CD8-positive, alpha-beta memory T cell (primary cell): ENCODE data around the gene KLHL26. TPM values are rescaled to one million over a fixed set of nuclear protein-coding genes. Genes with fewer than 3 reads are reported as not detected.
"Not testable (repeated sequence)": the region's sequence is repeated elsewhere in the genome, so short reads cannot be mapped to it uniquely, and the experiment has no call there.

Experiments used
- CTCF ChIA-PET: fragments of 350-600 bp; sonication (Branson Sonifier 250); formaldehyde crosslinking; loops from one replicate; lab custom pipeline; 2021; ENCODE audit warnings: antibody characterized with exemption; lab: Charles Lee
- POLR2A ChIA-PET: fragments of 350-600 bp; sonication (Branson Sonifier 250); formaldehyde crosslinking; loops from one replicate; lab custom pipeline; 2021; ENCODE audit warnings: antibody characterized with exemption; lab: Charles Lee
- DNase-seq, 5 donors: peaks; one replicate each; pipeline versions ENCODE4 v3.0.0 to v3.0.0-alpha.2; 2020 to 2022; ENCODE audit warnings: mixed read lengths in 1 of 5
- H3K27ac ChIP-seq: one replicate; pipeline ENCODE4 v1.7.0; 2013; ENCODE audit warnings: low read depth, mild to moderate bottlenecking, low read length, moderate library complexity
- H3K27me3 ChIP-seq: 2 replicates; pipeline ENCODE4 v1.7.0; 2013; ENCODE audit warnings: low read length, mild to moderate bottlenecking; ENCODE audit not compliant: insufficient read depth, poor library complexity, severe bottlenecking
- H3K36me3 ChIP-seq: 2 replicates; pipeline ENCODE4 v1.7.0; 2013; ENCODE audit warnings: mild to moderate bottlenecking, low read length, moderate library complexity; ENCODE audit not compliant: insufficient read depth
- H3K4me1 ChIP-seq: 2 replicates; pipeline ENCODE4 v1.7.0; 2013; ENCODE audit warnings: mild to moderate bottlenecking, low read length, moderate library complexity; ENCODE audit not compliant: insufficient read depth
- H3K4me3 ChIP-seq: 2 replicates; pipeline ENCODE4 v1.7.0; 2013; ENCODE audit warnings: mild to moderate bottlenecking, low read length
- H3K9me3 ChIP-seq: 2 replicates; pipeline ENCODE4 v1.7.0; 2013; ENCODE audit warnings: mild to moderate bottlenecking, low read length
- H3K27ac Mint-ChIP-seq, 8 donors: one replicate each; pipeline ENCODE4 v1.8.0; 2020 to 2021; ENCODE audit warnings: mixed read lengths in 8 of 8, mild to moderate bottlenecking in 6 of 8, inconsistent platforms in 3 of 8, moderate library complexity in 3 of 8
- H3K27me3 Mint-ChIP-seq, 2 donors: one replicate each; pipeline ENCODE4 v1.8.0; 2020 to 2021; ENCODE audit warnings: mixed read lengths in 2 of 2, mild to moderate bottlenecking in 1 of 2, moderate library complexity in 1 of 2
- H3K36me3 Mint-ChIP-seq, 3 donors: one replicate each; pipeline ENCODE4 v1.8.0; 2020 to 2021; ENCODE audit warnings: mixed read lengths in 3 of 3, inconsistent platforms in 1 of 3, mild to moderate bottlenecking in 1 of 3
- H3K4me1 Mint-ChIP-seq, 3 donors: one replicate each; pipeline ENCODE4 v1.8.0; 2020 to 2021; ENCODE audit warnings: mixed read lengths in 3 of 3, inconsistent platforms in 1 of 3, mild to moderate bottlenecking in 1 of 3
- H3K4me3 Mint-ChIP-seq, 7 donors: one replicate each; pipeline ENCODE4 v1.8.0; 2020 to 2021; ENCODE audit warnings: mixed read lengths in 7 of 7, mild to moderate bottlenecking in 6 of 7, moderate library complexity in 4 of 7, inconsistent platforms in 2 of 7
- H3K9me3 Mint-ChIP-seq, 5 donors: one replicate each; pipeline ENCODE4 v1.8.0; 2020 to 2022; ENCODE audit warnings: mixed read lengths in 5 of 5, mild to moderate bottlenecking in 3 of 5, moderate library complexity in 2 of 5, inconsistent platforms in 1 of 5
- polyA plus RNA-seq: library from polyadenylated mRNA; unstranded; fragments of 300-500 nt; fragmentation: Illumina TruSeq; gene quantifications from one replicate; pipeline ENCODE4 v1.2.3, GENCODE V29; 2021
- total RNA-seq, 2 experiments: library from RNA; stranded (reverse); gene quantifications; one replicate each; pipeline ENCODE4 v1.2.3, GENCODE V29; 2021

Gene KLHL26
- total and polyA plus RNA-seq, 3 experiments from 2014 or later, result 5.1 to 12.8 (median 12.4) TPM

DNA sequence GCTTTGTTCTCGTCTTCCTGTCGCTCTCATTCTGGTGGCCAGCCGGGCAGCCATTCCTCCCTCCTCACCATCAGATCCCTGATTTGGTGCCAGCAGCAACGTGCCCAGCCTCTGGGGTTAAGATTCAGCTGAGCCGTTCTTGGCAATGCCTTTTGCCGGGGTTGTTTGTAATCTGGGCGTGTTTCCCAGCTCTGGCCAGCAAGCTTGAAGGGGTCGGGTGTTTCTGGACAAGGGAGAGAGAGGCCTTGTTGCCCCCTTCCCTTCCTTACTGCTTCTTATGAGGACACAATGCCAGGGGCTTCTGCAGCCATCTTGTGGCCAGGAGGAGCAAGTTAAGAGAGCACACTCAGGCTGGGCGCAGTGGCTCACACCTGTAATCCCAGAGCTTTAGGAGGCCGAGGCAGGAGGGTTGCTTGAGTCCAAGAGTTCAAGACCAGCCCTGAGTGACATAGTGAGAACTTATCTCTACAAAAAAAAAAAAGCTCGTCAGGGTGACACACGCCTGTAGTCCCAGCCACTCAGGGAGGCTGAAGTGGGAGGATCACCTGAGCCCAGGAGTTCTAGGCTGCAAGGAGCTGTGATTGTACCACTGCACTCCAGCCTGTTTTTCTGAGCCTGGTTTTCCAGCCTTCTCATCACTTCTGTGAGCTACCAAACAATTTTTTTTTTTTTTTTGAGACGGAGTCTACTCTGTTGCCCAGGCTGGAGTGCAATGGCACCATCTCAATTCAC is 35.9 kb downstream of the KLHL26 start:
- POLR2A ChIA-PET, result interaction anchor here (0.6 kb wide), 1 partner anchor 133 kb away, joined by 3 read pairs; no protein-coding TSS in a partner anchor

DNA sequence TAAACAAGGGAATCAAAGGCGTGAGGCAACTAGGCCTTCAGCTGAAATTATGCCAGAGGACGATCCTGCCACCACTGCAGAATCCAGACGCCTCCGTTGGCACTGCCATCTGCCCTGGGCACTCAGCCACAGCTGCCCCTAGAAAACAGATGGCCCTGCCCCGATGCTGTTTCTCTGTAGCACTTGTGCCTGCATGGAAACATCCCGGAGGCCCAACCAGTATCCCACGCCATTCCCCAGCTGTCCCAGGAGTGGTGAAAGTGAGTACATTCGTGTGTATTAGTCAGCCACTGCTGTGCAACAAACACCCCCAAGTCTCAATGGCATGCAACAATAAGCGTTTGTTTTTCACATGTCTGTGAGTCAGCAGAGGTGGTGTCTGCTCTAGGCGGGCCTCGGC is 37.8 kb downstream of the KLHL26 start:
- Mint-ChIP-seq H3K4me3 (no peak overlapping the region), H3K4me1 (no peaks in the 10 kb centered on the region), H3K27me3 (peaks cover 3 to 4% of the 10 kb centered on the region in 2 donors), H3K36me3 (peaks cover 0 to 15% (median 2%) of the 10 kb centered on the region in 3 donors), H3K9me3 (no peaks in the 10 kb centered on the region), H3K27ac (no peak overlapping the region)
- Histone ChIP-seq H3K27ac (no peak overlapping the region), H3K4me1 (no peaks in the 10 kb centered on the region), H3K9me3 (no peaks in the 10 kb centered on the region), H3K4me3 (no peak overlapping the region), H3K27me3 (no peaks in the 10 kb centered on the region), H3K36me3 (no peaks in the 10 kb centered on the region)
- ChIA-PET CTCF (no interaction called here), POLR2A (interaction anchor here (0.6 kb wide), 1 partner anchor 246 kb away, joined by 3 read pairs; no protein-coding TSS in a partner anchor)
- DNase-seq, result no peak

More for the DNA sequence above, 35.9 kb downstream of the KLHL26 start:
- no peak overlapping the region for H3K4me3 ChIP-seq
- Mint-ChIP-seq H3K36me3 (peaks cover 0 to 28% (median 2%) of the 10 kb centered on the region in 3 donors), H3K27me3 (no peaks in the 10 kb centered on the region), H3K4me1 (no peaks in the 10 kb centered on the region), H3K4me3 (no peak overlapping the region), H3K9me3 (no peaks in the 10 kb centered on the region), H3K27ac (no peak overlapping the region)
- H3K9me3 ChIP-seq, result no peaks in the 10 kb centered on the region
- CTCF ChIA-PET, result interaction anchor here (1.3 kb wide), 1 partner anchor 222 kb away, joined by 6 read pairs; no protein-coding TSS in a partner anchor
- H3K27ac ChIP-seq, result no peak overlapping the region
- no peaks in the 10 kb centered on the region for H3K4me1 ChIP-seq
- H3K36me3 ChIP-seq, result no peaks in the 10 kb centered on the region
- no peaks in the 10 kb centered on the region for H3K27me3 ChIP-seq
- DNase-seq, result no peak

DNA sequence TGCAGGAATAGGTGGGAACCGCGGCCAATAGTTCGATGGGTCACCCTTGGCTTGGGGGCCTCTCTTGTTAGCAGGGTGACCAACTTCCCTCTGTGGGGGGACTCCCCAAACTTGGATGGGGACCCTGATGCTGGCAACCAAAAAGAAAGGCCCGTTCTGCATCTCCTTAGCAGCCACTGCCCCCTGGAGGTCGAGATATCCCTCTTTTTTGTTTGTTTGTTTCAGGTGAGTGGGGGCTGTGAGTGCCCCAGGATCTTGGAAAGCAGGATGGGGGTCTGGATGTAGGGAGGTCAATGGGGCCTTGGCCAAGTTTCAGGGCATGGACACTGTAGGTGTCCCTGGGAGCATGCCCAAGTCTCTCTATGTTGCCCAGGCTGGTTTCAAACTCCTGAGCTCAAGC is 39.0 kb downstream of the KLHL26 start:
- Mint-ChIP-seq H3K36me3 (peaks cover 0 to 6% (median 0%) of the 10 kb centered on the region in 3 donors), H3K27me3 (peaks cover 3 to 4% of the 10 kb centered on the region in 2 donors), H3K4me3 (no peak overlapping the region), H3K27ac (no peak overlapping the region), H3K4me1 (no peaks in the 10 kb centered on the region), H3K9me3 (no peaks in the 10 kb centered on the region)
- Histone ChIP-seq H3K27ac (no peak overlapping the region), H3K4me1 (no peaks in the 10 kb centered on the region), H3K4me3 (no peak overlapping the region), H3K27me3 (no peaks in the 10 kb centered on the region), H3K36me3 (no peaks in the 10 kb centered on the region), H3K9me3 (no peaks in the 10 kb centered on the region)
- ChIA-PET CTCF (no interaction called here), POLR2A (no interaction called here)
- DNase-seq, result peak in 1 of 5 donors; percentile 27

DNA sequence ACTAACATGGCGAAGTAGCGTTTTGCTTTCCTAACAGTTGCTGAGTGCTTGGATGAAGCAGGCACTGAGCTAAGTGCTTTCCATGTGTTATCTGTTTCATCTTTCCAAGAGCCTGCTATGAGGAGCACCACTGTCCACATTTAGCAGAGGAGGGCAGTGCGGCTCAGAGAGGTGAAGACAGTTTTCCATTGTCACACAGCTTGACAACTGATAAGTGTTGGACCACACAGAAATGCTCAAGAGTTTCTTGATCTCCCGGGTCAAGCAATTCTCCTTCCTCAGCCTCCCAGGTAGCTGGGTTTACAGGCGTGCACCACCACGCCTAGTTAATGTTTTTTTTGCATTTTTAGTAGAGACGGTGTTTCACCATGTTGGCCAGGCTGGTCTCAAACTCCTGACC is 39.9 kb downstream of the KLHL26 start:
- H3K27ac ChIP-seq, result no peak overlapping the region
- H3K27ac Mint-ChIP-seq, result peak overlapping the region in 1 of 8 donors; percentile 20
- H3K9me3 Mint-ChIP-seq, result no peaks in the 10 kb centered on the region
- H3K36me3 ChIP-seq, result no peaks in the 10 kb centered on the region
- no peaks in the 10 kb centered on the region for H3K4me1 Mint-ChIP-seq
- no peak overlapping the region for H3K4me3 Mint-ChIP-seq
- H3K9me3 ChIP-seq, result no peaks in the 10 kb centered on the region
- H3K36me3 Mint-ChIP-seq, result peaks cover 0 to under 1% (median 0%) of the 10 kb centered on the region in 3 donors
- POLR2A ChIA-PET, result no interaction called here
- H3K4me1 ChIP-seq, result no peaks in the 10 kb centered on the region
- no peak overlapping the region for H3K4me3 ChIP-seq
- DNase-seq, result no peak
- no peaks in the 10 kb centered on the region for H3K27me3 ChIP-seq
- CTCF ChIA-PET, result interaction anchor here (0.6 kb wide), 1 partner anchor 17 kb away, joined by 3 read pairs; no protein-coding TSS in a partner anchor
- peaks cover 3 to 4% of the 10 kb centered on the region in 2 donors for H3K27me3 Mint-ChIP-seq

DNA sequence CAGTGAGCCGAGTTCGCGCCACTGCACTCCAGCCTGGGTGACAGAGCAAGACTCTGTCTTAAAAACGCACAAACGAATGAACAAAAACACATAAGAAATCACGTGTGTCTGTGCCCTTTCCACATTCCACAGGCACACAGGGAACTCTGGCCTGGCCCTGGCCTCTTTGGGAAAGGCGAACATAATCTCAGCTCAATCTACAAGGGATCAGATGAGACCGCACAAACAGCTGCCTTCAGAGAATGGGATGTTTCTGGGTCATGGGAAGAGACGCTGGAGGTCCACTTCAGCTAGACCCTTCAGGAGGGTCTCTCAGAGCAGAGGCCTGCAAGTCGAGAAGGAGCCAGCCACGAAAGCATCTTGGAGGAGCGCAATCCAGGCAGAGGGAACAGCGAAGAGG is 40.3 kb downstream of the KLHL26 start:
- POLR2A ChIA-PET, result no interaction called here

DNA sequence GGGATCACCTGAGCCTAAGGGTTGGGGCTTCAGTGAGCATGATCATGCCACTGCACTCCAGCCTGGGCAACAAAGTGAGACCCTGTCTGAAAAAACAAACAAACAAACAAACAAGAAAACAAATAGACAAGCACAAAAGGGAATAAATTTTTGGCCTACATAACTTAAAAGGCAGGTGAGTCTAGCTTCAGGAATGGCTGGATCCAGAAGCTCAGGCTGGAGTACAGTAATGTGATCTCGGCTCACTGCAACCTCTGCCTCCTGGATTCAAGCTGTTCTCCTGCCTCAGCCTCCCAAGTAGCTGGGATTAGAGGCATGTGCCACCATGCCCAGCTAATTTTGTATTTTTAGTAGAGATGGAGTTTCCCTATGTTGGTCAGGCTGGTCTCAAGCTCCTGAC is 43.3 kb downstream of the KLHL26 start:
- H3K27me3 ChIP-seq, H3K27me3 Mint-ChIP-seq, H3K36me3 ChIP-seq, DNase-seq, POLR2A ChIA-PET, H3K4me3 Mint-ChIP-seq, H3K9me3 Mint-ChIP-seq, H3K9me3 ChIP-seq, H3K4me3 ChIP-seq, H3K27ac Mint-ChIP-seq, H3K36me3 Mint-ChIP-seq, H3K27ac ChIP-seq: not testable (repeated sequence)
- H3K4me1 ChIP-seq, result peaks cover 20% of the 10 kb centered on the region
- CTCF ChIA-PET, result interaction anchor here (1.2 to 1.3 kb wide), 2 partner anchors 86 to 229 kb away, joined by 3 read pairs; no protein-coding TSS in a partner anchor
- H3K4me1 Mint-ChIP-seq, result peaks cover 9 to 18% (median 18%) of the 10 kb centered on the region in 3 donors

More for the DNA sequence above, 40.3 kb downstream of the KLHL26 start:
- Mint-ChIP-seq H3K4me1 (no peaks in the 10 kb centered on the region), H3K36me3 (no peaks in the 10 kb centered on the region), H3K9me3 (no peaks in the 10 kb centered on the region), H3K27ac (peak overlapping the region in 1 of 8 donors; percentile 20), H3K4me3 (no peak overlapping the region), H3K27me3 (peaks cover 3 to 4% of the 10 kb centered on the region in 2 donors)
- Histone ChIP-seq H3K4me3 (no peak overlapping the region), H3K36me3 (no peaks in the 10 kb centered on the region), H3K4me1 (no peaks in the 10 kb centered on the region), H3K27ac (no peak overlapping the region), H3K27me3 (no peaks in the 10 kb centered on the region), H3K9me3 (no peaks in the 10 kb centered on the region)
- DNase-seq, result no peak
- CTCF ChIA-PET, result no interaction called here

DNA sequence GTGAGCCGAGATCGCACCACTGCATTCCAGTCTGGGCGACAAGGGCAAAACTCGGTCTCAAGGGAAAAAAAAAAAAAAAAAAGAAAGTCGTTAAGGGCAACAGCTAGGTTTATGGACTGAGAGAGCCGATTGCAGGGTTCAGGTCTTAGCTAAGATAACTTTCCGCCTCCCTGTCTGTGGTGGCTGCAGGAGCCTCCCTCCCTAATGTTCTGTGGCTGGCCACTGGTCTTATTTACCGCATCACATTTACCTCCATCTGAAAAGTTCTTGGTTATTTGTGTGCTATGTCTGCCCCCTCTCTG is 45.9 kb downstream of the KLHL26 start:
- ChIA-PET POLR2A (interaction anchor here (0.6 to 1.1 kb wide), 3 partner anchors 9 to 36 kb away, joined by 3 read pairs; no protein-coding TSS in a partner anchor), CTCF (interaction anchor here (0.7 to 1.0 kb wide), 2 partner anchors 55 to 232 kb away, joined by 3 read pairs; no protein-coding TSS in a partner anchor)
- H3K27me3 ChIP-seq, result no peaks in the 10 kb centered on the region
- H3K9me3 Mint-ChIP-seq, result no peaks in the 10 kb centered on the region
- H3K36me3 ChIP-seq, result no peaks in the 10 kb centered on the region
- H3K4me3 Mint-ChIP-seq, result peak overlapping the region; percentile 83 to 90 (median 86)
- peak overlapping the region; percentile 95 for H3K4me3 ChIP-seq
- no peak for DNase-seq
- peaks cover 0 to 5% (median 0%) of the 10 kb centered on the region in 3 donors for H3K36me3 Mint-ChIP-seq
- H3K27ac ChIP-seq, result peak overlapping the region; percentile 44
- peaks cover 20% of the 10 kb centered on the region for H3K4me1 ChIP-seq
- H3K9me3 ChIP-seq, result no peaks in the 10 kb centered on the region
- H3K4me1 Mint-ChIP-seq, result peaks cover 12 to 32% (median 28%) of the 10 kb centered on the region in 3 donors
- peaks cover 3 to 4% of the 10 kb centered on the region in 2 donors for H3K27me3 Mint-ChIP-seq
- H3K27ac Mint-ChIP-seq, result peak overlapping the region in 7 of 8 donors; percentile 73 to 90 (median 83)
